PFSK-1 (cell line): ENCODE results near the gene GIT2.

Experiments
- FOXP2 ChIP-seq: optimal IDR thresholded peaks from 2 replicates; pipeline ENCODE3; 2011; ENCODE audit warnings: borderline replicate concordance, control low read depth, inconsistent platforms; ENCODE audit not compliant: insufficient read depth; ENCODE audit errors: extremely low read length, extremely low read depth
- POLR2AphosphoS5 ChIP-seq: IDR thresholded peaks from 2 replicates; pipeline ENCODE4 v1.6.1; 2012; ENCODE audit warnings: low read depth, mild to moderate bottlenecking, control low read depth, low read length, moderate library complexity
- REST ChIP-seq, 2 experiments: IDR thresholded peaks; 2 replicates each; pipeline versions ENCODE4 v1.6.1 to v1.8.0; 2011 to 2012; ENCODE audit warnings: low read depth in 2 of 2, low read length in 2 of 2, control low read depth in 1 of 2, inconsistent platforms in 1 of 2, mild to moderate bottlenecking in 1 of 2, moderate library complexity in 1 of 2; ENCODE audit not compliant: insufficient read depth in 1 of 2
- SIN3A ChIP-seq: IDR thresholded peaks from 2 replicates; pipeline ENCODE4 v1.6.1; 2012; ENCODE audit warnings: mild to moderate bottlenecking, low read length, moderate library complexity, borderline replicate concordance; ENCODE audit not compliant: insufficient read depth
- TAF1 ChIP-seq: IDR thresholded peaks from 2 replicates; pipeline ENCODE4 v1.6.1; 2012; ENCODE audit warnings: low read length, control low read depth, borderline replicate concordance; ENCODE audit not compliant: insufficient read depth

Gene GIT2

GRCh38 chr12:109966546-109966945 is 29.6 kb downstream of the GIT2 start:
- TF ChIP-seq FOXP2 (no peak), REST (IDR thresholded peaks at IDR 0.05; ENCODE audit: insufficient read depth in 1 of 2, low read depth in 2 of 2, low read length in 2 of 2) (no peak), TAF1 (no peak), POLR2AphosphoS5 (no peak), SIN3A (no peak)

- TF ChIP-seq FOXP2 = no peak
- TF ChIP-seq REST (IDR thresholded peaks at IDR 0.05; ENCODE audit: insufficient read depth in 1 of 2, low read depth in 2 of 2, low read length in 2 of 2) = no peak
- TF ChIP-seq POLR2AphosphoS5 = no peak
- TF ChIP-seq SIN3A = no peak
- TF ChIP-seq TAF1 = no peak
Measured at GRCh38 chr12:109963743-109964429, 32.3 kb downstream of the GIT2 start.

- no peak for TF ChIP-seq SIN3A
- TF ChIP-seq POLR2AphosphoS5 = no peak
Measured at GRCh38 chr12:109963330-109963729, 32.8 kb downstream of the GIT2 start.

- TF ChIP-seq REST (IDR thresholded peaks at IDR 0.05; ENCODE audit: insufficient read depth in 1 of 2, low read depth in 2 of 2, low read length in 2 of 2) = no peak
- TF ChIP-seq SIN3A = no peak
- no peak for TF ChIP-seq POLR2AphosphoS5
- no peak for TF ChIP-seq TAF1
- TF ChIP-seq FOXP2 = no peak
Measured at GRCh38 chr12:109962398-109962797, 33.8 kb downstream of the GIT2 start.

GRCh38 chr12:109961612-109962011 is 34.6 kb downstream of the GIT2 start:
- TF ChIP-seq FOXP2 (no peak), POLR2AphosphoS5 (no peak), REST (IDR thresholded peaks at IDR 0.05; ENCODE audit: insufficient read depth in 1 of 2, low read depth in 2 of 2, low read length in 2 of 2) (no peak), SIN3A (no peak), TAF1 (no peak)
